Lung (tissue), 12 donors: Measurements from ENCODE around the gene CHMP4A. TPM values are rescaled to one million over a fixed set of nuclear protein-coding genes. Genes with fewer than 3 reads are reported as not detected.
"Not testable (repeated sequence)": the region's sequence is repeated elsewhere in the genome, so short reads cannot be mapped to it uniquely, and the experiment has no call there.

Experiments
- ATAC-seq: fragments of 200-7000 bp; cut with Tn5 transposase; one replicate; pipeline ENCODE4 v1.9.1; 2020; ENCODE audit warnings: moderate number of reproducible peaks; ENCODE audit not compliant: insufficient read depth, low FRiP score
- DNase-seq, 3 donors: peaks; one replicate each; pipeline ENCODE4 v3.0.0-alpha.2; 2013 to 2017
- H3K27ac ChIP-seq, 2 donors: one replicate each; pipeline ENCODE4 v1.5.1; 2013; ENCODE audit warnings: mild to moderate bottlenecking in 2 of 2, moderate library complexity in 2 of 2, control low read depth in 1 of 2, inconsistent platforms in 1 of 2, low read depth in 1 of 2, low read length in 1 of 2
- H3K27me3 ChIP-seq, 3 donors: one replicate each; pipeline ENCODE4 v1.5.1; 2013; ENCODE audit warnings: low read length in 2 of 3; ENCODE audit not compliant: control insufficient read depth in 3 of 3, insufficient read depth in 3 of 3
- H3K36me3 ChIP-seq, 4 donors: one replicate each; pipeline ENCODE4 v1.5.1; 2013; ENCODE audit warnings: low read length in 4 of 4, mild to moderate bottlenecking in 1 of 4, moderate library complexity in 1 of 4; ENCODE audit not compliant: control insufficient read depth in 4 of 4, insufficient read depth in 4 of 4
- H3K4me1 ChIP-seq, 5 donors: one replicate each; pipeline ENCODE4 v1.5.1; 2013; ENCODE audit warnings: low read length in 5 of 5, mild to moderate bottlenecking in 2 of 5, moderate library complexity in 1 of 5; ENCODE audit not compliant: control insufficient read depth in 5 of 5, insufficient read depth in 5 of 5
- H3K4me3 ChIP-seq: one replicate; pipeline ENCODE4 v1.5.1; 2013; ENCODE audit warnings: mild to moderate bottlenecking, control low read depth, moderate library complexity
- H3K9ac ChIP-seq, 2 donors: one replicate each; pipeline ENCODE4 v1.5.1; 2013; ENCODE audit warnings: low read length in 2 of 2, control low read depth in 1 of 2; ENCODE audit not compliant: insufficient read depth in 1 of 2
- H3K9me3 ChIP-seq, 4 donors: one replicate each; pipeline ENCODE4 v1.5.1; 2013; ENCODE audit warnings: low read length in 3 of 4, mild to moderate bottlenecking in 1 of 4, moderate library complexity in 1 of 4; ENCODE audit not compliant: control insufficient read depth in 4 of 4, insufficient read depth in 3 of 4
- CTCF ChIP-seq: IDR thresholded peaks from 2 replicates; pipeline ENCODE4 v1.5.1; 2012; ENCODE audit warnings: mild to moderate bottlenecking; ENCODE audit errors: control extremely low read depth, extremely low read depth
- WGBS, 2 donors: extraction: QIAGEN DNeasy Blood & Tissue Kit; methylation state at CpG; one replicate each; pipeline ENCODE4 v1.1.7; 2013; 5-methylcytosine and 5-hydroxymethylcytosine counted together
- polyA plus RNA-seq, 2 donors: library from polyadenylated mRNA; stranded (reverse); fragments of 200-250 nt; gene quantifications; one replicate each; pipeline ENCODE4 v1.2.1, GENCODE V29; 2013
- total RNA-seq, 2 donors: library from RNA; depleted of rRNA in 1 of 2; stranded (reverse); fragments of >200 nt in 1 of 2; gene quantifications; one replicate each; pipeline ENCODE4 v1.2.1, GENCODE V29; 2014 to 2021
- donor health status: control.
- donor health status: control.
- donor health status: Bipolar disorder and iron deficiency.
- donor health status: healthy.
- donor health status: DM: yes; HTN: yes; CAD: no.

The CHMP4A gene
- total and polyA plus RNA-seq, 4 donors = 37.2 to 103 (median 60.6) TPM

DNA sequence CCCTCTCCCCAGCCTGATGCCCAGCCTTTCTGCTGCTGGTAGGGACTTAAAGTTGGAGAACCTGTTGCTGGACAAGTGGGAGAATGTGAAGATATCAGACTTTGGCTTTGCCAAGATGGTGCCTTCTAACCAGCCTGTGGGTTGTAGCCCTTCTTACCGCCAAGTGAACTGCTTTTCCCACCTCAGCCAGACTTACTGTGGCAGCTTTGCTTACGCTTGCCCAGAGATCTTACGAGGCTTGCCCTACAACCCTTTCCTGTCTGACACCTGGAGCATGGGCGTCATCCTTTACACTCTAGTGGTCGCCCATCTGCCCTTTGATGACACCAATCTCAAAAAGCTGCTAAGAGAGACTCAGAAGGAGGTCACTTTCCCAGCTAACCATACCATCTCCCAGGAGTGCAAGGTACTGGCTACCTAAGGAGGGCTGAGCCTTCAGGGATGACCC, 6.2 kb downstream of the CHMP4A start:
- WGBS, 2 donors = 94 to 98% methylated on average over 5 of the region's 5 CpGs

DNA sequence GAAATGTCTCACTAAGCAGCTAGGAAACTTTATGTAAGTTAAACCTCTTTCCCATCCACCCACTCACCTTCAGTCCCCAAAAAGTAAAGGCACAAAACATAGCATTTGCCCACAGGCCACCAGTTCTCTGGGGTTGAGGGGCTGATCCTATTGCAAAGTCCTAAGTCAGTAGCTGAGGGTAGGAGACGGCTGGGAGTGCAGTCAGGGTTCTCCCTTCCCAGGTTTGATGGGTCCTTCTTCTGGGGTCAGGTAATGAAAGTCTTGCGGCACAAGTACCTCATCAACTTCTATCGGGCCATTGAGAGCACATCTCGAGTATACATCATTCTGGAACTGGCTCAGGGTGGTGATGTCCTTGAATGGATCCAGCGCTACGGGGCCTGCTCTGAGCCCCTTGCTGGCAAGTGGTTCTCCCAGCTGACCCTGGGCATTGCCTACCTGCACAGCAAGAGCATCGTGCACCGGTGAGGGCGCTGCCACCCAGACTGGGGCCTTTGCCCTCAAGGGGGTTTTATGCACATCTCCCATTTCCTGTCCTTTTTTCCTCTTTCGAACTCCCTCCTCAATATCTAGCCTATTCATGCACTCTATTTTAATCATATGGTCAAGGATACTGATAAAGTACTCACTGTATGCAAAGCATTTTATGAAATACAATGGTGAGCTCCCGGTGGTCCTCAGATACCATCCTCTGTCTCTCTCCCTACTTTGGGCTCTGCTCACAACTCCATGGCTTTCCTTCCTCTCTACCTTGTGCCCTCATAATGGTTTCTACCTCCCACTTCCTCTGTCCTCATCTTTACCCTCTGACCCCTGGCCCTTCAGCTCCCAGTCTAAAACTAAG, 6.8 kb downstream of the CHMP4A start:
- no peaks in the 10 kb centered on the region for H3K4me1 ChIP-seq
- no peak overlapping the region for H3K27ac ChIP-seq
- WGBS, 2 donors = 99% methylated on average over 11 of the region's 11 CpGs
- peaks cover 9 to 52% (median 45%) of the 10 kb centered on the region in 4 donors for H3K36me3 ChIP-seq
- H3K27me3 ChIP-seq = no peaks in the 10 kb centered on the region
- DNase-seq = no peak
- no peak for TF ChIP-seq CTCF
- no peak overlapping the region for H3K4me3 ChIP-seq
- no peak for ATAC-seq
- no peaks in the 10 kb centered on the region for H3K9me3 ChIP-seq
- H3K9ac ChIP-seq = no peak overlapping the region

More for the DNA sequence above, 6.2 kb downstream of the CHMP4A start:
- no peaks in the 10 kb centered on the region for H3K27me3 ChIP-seq
- ATAC-seq (no peak), DNase-seq (no peak)
- H3K36me3 ChIP-seq = peaks cover 9 to 48% (median 44%) of the 10 kb centered on the region in 4 donors
- no peak overlapping the region for H3K27ac ChIP-seq
- no peaks in the 10 kb centered on the region for H3K9me3 ChIP-seq
- peaks cover 0 to under 1% (median 0%) of the 10 kb centered on the region in 5 donors for H3K4me1 ChIP-seq
- no peak for TF ChIP-seq CTCF
- no peak overlapping the region for H3K4me3 ChIP-seq
- no peak overlapping the region for H3K9ac ChIP-seq

DNA sequence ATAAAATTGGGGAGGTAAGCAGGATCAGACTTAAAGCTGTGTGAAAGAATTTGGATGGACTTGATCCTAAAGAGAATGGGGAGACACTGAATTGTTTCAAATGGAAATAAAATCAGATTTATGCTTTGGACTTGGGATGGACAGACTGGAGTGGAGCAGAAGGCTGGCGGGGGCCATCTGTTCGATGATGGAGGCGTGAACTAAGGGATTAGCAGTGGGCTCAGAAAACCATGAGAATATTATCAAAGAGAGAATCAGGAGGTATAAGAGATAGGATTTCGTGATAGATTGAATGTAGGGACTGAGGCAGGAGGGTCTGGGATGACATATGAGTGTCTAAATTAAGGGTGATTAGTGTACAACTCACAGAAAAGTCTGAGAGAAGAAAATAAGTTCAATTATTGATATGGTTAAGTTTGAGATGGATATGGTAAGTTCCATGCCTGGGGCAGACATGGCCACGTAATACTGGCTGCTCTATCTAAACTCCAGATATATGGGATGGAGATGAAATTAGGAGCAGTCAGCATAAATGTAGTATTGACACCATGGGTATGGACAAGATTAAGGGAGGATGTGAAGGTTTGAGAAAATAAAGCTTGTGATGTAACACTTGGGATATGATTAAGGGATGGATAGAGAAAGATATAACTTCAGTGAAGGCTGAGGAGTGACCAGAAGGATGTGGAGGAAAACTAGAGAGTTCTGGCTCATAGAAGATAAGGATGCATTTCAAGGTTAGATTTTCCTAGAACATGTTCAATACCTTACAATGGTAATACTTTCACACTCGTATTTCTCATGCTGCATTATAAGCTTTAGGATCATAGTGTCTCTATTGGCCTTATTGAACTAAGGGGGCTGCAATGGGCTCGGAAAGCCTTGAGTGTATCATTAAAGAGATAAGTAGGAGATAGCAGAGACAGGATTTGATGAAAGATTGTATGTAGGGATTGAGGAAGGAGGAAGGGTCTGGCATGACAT, 8.8 kb downstream of the CHMP4A start:
- 95 to 96% methylated on average over 7 of the region's 7 CpGs for WGBS, 2 donors
- H3K27me3 ChIP-seq = no peaks in the 10 kb centered on the region
- no peak overlapping the region for H3K4me3 ChIP-seq
- no peak overlapping the region for H3K9ac ChIP-seq
- H3K27ac ChIP-seq = no peak overlapping the region
- H3K36me3 ChIP-seq = peaks cover 3 to 43% (median 33%) of the 10 kb centered on the region in 4 donors
- ATAC-seq (no peak), DNase-seq (no peak)
- TF ChIP-seq CTCF = no peak
- H3K4me1 ChIP-seq = no peaks in the 10 kb centered on the region
- no peaks in the 10 kb centered on the region for H3K9me3 ChIP-seq

DNA sequence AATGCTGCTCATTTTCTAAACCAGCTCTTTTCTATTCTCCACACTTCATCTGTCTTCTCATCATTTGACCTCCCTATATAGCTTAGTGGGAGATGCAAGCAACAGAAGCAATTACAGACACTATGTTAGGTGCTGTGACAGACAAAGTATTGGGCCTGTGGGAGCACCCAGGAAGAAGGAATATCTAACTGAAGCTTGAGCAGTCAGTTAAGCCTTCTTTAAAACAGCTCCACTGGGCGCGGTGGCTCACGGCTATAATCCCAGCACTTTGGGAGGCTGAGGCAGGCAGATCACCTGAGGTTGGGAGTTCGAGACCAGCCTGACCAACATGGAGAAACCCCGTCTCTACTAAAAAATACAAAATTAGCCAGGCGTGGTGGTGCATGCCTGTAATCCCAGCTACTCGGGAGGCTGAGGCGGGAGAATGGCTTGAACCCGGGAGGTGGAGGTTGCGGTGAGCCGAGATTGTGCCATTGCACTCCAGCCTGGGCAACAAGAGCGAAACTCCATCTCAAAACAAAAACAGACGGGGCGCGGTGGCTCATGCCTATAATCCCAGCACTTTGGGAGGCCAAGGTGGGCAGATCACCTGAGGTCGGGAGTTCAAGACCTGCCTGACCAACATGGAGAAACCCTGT, 9.9 kb downstream of the CHMP4A start:
- H3K27me3 ChIP-seq, H3K9ac ChIP-seq, ATAC-seq, H3K4me3 ChIP-seq, H3K4me1 ChIP-seq, H3K9me3 ChIP-seq, H3K27ac ChIP-seq, DNase-seq: not testable (repeated sequence)
- H3K36me3 ChIP-seq = peaks cover 2 to 39% (median 29%) of the 10 kb centered on the region in 4 donors
- 97 to 98% methylated on average over 16 of the region's 16 CpGs for WGBS, 2 donors

DNA sequence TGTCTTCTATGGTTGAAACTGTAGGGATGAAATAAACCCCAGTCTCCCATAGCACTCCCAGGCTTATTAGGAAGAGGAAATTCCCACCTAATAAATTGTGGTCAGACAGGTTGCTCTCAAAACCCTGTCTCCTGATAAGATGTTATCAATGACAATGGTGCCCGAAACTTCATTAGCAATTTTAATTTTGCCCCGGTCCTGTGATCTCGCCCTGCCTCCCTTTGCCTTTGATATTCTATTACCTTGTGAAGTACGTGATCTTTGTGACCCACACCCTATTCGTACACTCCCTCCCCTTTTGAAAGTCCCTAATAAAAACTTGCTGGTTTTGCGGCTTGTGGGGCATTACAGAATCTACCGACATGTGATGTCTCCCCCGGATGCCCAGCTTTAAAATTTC, 10.8 kb downstream of the CHMP4A start:
- peaks cover 2 to 31% (median 23%) of the 10 kb centered on the region in 4 donors for H3K36me3 ChIP-seq
- not testable (repeated sequence) for H3K4me3 ChIP-seq, H3K9me3 ChIP-seq, H3K4me1 ChIP-seq, ATAC-seq, DNase-seq, H3K9ac ChIP-seq, H3K27ac ChIP-seq, H3K27me3 ChIP-seq
- WGBS, 2 donors = 93% methylated on average over 8 of the region's 8 CpGs
